HepG2 (cell line): ENCODE measurements around the gene NDE1. TPM values are rescaled to one million over a fixed set of nuclear protein-coding genes. Genes with fewer than 3 reads are reported as not detected.

Source experiments
- EHMT2 ChIP-seq: fragments of 200-600 bp; sonication (generic); IDR thresholded peaks from 2 replicates; pipeline ENCODE4 v1.7.0; 2017; ENCODE audit warnings: antibody characterized with exemption, low read depth, low read length, borderline replicate concordance
- ELF1 ChIP-seq: sonication (generic); formaldehyde crosslinking; IDR thresholded peaks from 2 replicates; pipeline ENCODE4 v1.4.0; 2020; ENCODE audit warnings: missing genetic modification reagents
- KMT2B ChIP-seq: IDR thresholded peaks from 2 replicates; pipeline ENCODE4 v1.6.1; 2016; ENCODE audit warnings: missing genetic modification reagents, missing compliant biosample characterization
- MED1 ChIP-seq: sonication (generic); formaldehyde crosslinking; IDR thresholded peaks from 2 replicates; pipeline ENCODE4 v1.4.0; 2020; ENCODE audit warnings: missing genetic modification reagents
- NFE2 ChIP-seq: sonication (generic); formaldehyde crosslinking; IDR thresholded peaks from 2 replicates; pipeline ENCODE4 v1.4.0; 2020; ENCODE audit warnings: missing genetic modification reagents
- PAWR ChIP-seq: sonication (generic); formaldehyde crosslinking; IDR thresholded peaks from 2 replicates; pipeline ENCODE4 v1.4.0; 2020; ENCODE audit warnings: missing genetic modification reagents, mild to moderate bottlenecking, borderline replicate concordance
- PHF5A ChIP-seq: IDR thresholded peaks from one replicate; pipeline ENCODE4 v1.6.1; 2018; ENCODE audit warnings: low read depth, missing genetic modification reagents; ENCODE audit not compliant: unreplicated experiment
- TEAD3 ChIP-seq: optimal IDR thresholded peaks from 2 replicates; pipeline ENCODE3; 2016; ENCODE audit warnings: borderline replicate concordance
- ZBTB20 ChIP-seq: sonication (generic); formaldehyde crosslinking; IDR thresholded peaks from 2 replicates; pipeline ENCODE4 v1.8.1; 2023; ENCODE audit warnings: missing genetic modification reagents, low read depth, mild to moderate bottlenecking, borderline replicate concordance
- ZFP82 ChIP-seq: sonication (generic); formaldehyde crosslinking; IDR thresholded peaks from 2 replicates; pipeline ENCODE4 v1.5.1; 2020; ENCODE audit warnings: mild to moderate bottlenecking, missing genetic modification reagents, borderline replicate concordance
- ZMYM3 ChIP-seq: sonication (generic); formaldehyde crosslinking; IDR thresholded peaks from 2 replicates; pipeline ENCODE4 v1.5.1; 2020; ENCODE audit warnings: mild to moderate bottlenecking, missing genetic modification reagents
- ZNF674 ChIP-seq: sonication (generic); formaldehyde crosslinking; IDR thresholded peaks from 2 replicates; pipeline ENCODE4 v1.5.0; 2020; ENCODE audit warnings: low read depth, mild to moderate bottlenecking, missing genetic modification reagents
- polyA plus RNA-seq, 8 experiments: library from polyadenylated mRNA; depleted of rRNA in 3 of 8; stranded (reverse) in 7 of 8; unstranded in 1 of 8; fragments of >200 nt; fragmentation: Illumina TruSeq in 4 of 8; extraction: Trizol in 4 of 8; gene quantifications; 2 replicates each; pipeline versions ENCODE4 v1.2.1 to v1.2.3, GENCODE V29; 2011 to 2016; ENCODE audit warnings: low read depth in 4 of 8, missing spikeins in 1 of 8, mixed read lengths in 1 of 8; ENCODE audit not compliant: insufficient read depth in 1 of 8
- total RNA-seq, 5 experiments: library from RNA; depleted of rRNA; stranded (reverse); fragments of >200 nt; fragmentation: Illumina TruSeq; extraction: Trizol; gene quantifications; 2 replicates each; pipeline ENCODE4 v1.2.3, GENCODE V29; 2016; ENCODE audit warnings: low read depth in 1 of 5
- TF ChIP-seq, protein P1 (sequence below): sonication (generic); formaldehyde crosslinking; IDR thresholded peaks from 2 replicates; pipeline ENCODE4 v1.4.0; 2020; ENCODE audit warnings: missing genetic modification reagents, mild to moderate bottlenecking, borderline replicate concordance
- TF ChIP-seq, protein P2 (sequence below): sonication (generic); formaldehyde crosslinking; IDR thresholded peaks from 2 replicates; pipeline ENCODE4 v1.4.0; 2020; ENCODE audit warnings: missing genetic modification reagents; ENCODE audit errors: not compliant biosample characterization
- TF ChIP-seq, protein P3 (sequence below): sonication (generic); formaldehyde crosslinking; IDR thresholded peaks from 2 replicates; pipeline ENCODE4 v1.8.1; 2023; ENCODE audit warnings: mild to moderate bottlenecking, missing genetic modification reagents
- TF ChIP-seq, protein P4 (sequence below): sonication (generic); formaldehyde crosslinking; IDR thresholded peaks from 2 replicates; pipeline ENCODE4 v1.5.1; 2020; ENCODE audit warnings: mild to moderate bottlenecking, missing genetic modification reagents, borderline replicate concordance

NDE1 gene
- total and polyA plus RNA-seq, 2 of the 13 experiments (the other 11 are each of a cell fraction or from before 2014, with no cell fraction given) = 40.9 to 72.5 TPM

DNA sequence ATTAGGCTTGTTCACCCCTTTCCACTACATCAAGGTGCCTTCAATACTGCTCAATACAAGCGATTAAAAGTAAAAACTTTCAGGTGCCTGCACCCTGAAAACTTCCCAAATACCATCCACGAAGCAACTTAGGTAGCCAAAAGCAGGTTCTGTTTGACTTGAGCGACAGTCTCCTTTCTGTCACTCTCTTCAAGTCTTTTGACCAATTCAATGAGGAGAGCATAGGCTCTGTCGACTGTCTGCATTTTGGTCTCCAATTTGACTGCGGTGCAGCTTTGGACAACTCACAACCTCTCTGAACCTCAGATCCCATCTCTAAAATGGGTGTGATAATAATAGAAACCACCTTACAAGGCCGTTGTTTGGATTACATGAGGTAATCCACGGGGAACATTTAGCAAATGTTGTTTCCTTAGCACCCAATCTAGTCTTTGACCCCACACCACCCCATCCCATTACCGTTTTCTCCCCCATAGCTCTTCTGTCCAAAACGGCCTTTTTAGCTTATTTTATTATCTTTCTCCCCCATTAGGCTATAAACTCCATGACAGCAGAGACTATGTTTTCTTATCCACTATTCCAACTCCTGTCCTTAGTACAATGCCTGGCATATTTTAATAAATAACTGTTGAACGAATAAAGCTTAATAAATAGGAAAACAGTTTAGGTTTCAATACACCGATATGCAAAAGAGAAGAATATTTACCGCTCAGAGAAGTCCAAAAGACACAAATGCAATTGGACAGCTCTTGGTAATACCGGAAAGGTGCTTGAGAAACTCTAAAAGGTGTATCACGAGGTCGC, 8.1 kb upstream of the NDE1 start (continued):
- TF ChIP-seq ZFP82 (CRISPR knock-in tag) = 0 out of 2 replicates have a peak, but pooled peaks have one; percentile 70
- TF ChIP-seq, protein P1, sequence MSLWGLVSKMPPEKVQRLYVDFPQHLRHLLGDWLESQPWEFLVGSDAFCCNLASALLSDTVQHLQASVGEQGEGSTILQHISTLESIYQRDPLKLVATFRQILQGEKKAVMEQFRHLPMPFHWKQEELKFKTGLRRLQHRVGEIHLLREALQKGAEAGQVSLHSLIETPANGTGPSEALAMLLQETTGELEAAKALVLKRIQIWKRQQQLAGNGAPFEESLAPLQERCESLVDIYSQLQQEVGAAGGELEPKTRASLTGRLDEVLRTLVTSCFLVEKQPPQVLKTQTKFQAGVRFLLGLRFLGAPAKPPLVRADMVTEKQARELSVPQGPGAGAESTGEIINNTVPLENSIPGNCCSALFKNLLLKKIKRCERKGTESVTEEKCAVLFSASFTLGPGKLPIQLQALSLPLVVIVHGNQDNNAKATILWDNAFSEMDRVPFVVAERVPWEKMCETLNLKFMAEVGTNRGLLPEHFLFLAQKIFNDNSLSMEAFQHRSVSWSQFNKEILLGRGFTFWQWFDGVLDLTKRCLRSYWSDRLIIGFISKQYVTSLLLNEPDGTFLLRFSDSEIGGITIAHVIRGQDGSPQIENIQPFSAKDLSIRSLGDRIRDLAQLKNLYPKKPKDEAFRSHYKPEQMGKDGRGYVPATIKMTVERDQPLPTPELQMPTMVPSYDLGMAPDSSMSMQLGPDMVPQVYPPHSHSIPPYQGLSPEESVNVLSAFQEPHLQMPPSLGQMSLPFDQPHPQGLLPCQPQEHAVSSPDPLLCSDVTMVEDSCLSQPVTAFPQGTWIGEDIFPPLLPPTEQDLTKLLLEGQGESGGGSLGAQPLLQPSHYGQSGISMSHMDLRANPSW = 0 out of 2 replicates have a peak, but pooled peaks have one; percentile 70
- TF ChIP-seq EHMT2 = no peak
- TF ChIP-seq ZMYM3 = peak; percentile 98
- TF ChIP-seq KMT2B (CRISPR knock-in tag) = peak; percentile 31; the same call in 1 of the 2 replicates
- TF ChIP-seq, protein P2, sequence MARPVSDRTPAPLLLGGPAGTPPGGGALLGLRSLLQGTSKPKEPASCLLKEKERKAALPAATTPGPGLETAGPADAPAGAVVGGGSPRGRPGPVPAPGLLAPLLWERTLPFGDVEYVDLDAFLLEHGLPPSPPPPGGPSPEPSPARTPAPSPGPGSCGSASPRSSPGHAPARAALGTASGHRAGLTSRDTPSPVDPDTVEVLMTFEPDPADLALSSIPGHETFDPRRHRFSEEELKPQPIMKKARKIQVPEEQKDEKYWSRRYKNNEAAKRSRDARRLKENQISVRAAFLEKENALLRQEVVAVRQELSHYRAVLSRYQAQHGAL = peak; percentile 6
- no peak for TF ChIP-seq NFE2 (CRISPR knock-in tag)
- TF ChIP-seq MED1 = peak; percentile 11; the same call in 1 of the 2 replicates
- TF ChIP-seq, protein P3, sequence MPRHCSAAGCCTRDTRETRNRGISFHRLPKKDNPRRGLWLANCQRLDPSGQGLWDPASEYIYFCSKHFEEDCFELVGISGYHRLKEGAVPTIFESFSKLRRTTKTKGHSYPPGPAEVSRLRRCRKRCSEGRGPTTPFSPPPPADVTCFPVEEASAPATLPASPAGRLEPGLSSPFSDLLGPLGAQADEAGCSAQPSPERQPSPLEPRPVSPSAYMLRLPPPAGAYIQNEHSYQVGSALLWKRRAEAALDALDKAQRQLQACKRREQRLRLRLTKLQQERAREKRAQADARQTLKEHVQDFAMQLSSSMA (CRISPR knock-in tag) = no peak
- TF ChIP-seq TEAD3 = peak; percentile 62
- TF ChIP-seq ZNF674 (CRISPR knock-in tag) = peak; percentile 51; the same call in 1 of the 2 replicates
- peak; percentile 11 for TF ChIP-seq PHF5A
- TF ChIP-seq, protein P4, sequence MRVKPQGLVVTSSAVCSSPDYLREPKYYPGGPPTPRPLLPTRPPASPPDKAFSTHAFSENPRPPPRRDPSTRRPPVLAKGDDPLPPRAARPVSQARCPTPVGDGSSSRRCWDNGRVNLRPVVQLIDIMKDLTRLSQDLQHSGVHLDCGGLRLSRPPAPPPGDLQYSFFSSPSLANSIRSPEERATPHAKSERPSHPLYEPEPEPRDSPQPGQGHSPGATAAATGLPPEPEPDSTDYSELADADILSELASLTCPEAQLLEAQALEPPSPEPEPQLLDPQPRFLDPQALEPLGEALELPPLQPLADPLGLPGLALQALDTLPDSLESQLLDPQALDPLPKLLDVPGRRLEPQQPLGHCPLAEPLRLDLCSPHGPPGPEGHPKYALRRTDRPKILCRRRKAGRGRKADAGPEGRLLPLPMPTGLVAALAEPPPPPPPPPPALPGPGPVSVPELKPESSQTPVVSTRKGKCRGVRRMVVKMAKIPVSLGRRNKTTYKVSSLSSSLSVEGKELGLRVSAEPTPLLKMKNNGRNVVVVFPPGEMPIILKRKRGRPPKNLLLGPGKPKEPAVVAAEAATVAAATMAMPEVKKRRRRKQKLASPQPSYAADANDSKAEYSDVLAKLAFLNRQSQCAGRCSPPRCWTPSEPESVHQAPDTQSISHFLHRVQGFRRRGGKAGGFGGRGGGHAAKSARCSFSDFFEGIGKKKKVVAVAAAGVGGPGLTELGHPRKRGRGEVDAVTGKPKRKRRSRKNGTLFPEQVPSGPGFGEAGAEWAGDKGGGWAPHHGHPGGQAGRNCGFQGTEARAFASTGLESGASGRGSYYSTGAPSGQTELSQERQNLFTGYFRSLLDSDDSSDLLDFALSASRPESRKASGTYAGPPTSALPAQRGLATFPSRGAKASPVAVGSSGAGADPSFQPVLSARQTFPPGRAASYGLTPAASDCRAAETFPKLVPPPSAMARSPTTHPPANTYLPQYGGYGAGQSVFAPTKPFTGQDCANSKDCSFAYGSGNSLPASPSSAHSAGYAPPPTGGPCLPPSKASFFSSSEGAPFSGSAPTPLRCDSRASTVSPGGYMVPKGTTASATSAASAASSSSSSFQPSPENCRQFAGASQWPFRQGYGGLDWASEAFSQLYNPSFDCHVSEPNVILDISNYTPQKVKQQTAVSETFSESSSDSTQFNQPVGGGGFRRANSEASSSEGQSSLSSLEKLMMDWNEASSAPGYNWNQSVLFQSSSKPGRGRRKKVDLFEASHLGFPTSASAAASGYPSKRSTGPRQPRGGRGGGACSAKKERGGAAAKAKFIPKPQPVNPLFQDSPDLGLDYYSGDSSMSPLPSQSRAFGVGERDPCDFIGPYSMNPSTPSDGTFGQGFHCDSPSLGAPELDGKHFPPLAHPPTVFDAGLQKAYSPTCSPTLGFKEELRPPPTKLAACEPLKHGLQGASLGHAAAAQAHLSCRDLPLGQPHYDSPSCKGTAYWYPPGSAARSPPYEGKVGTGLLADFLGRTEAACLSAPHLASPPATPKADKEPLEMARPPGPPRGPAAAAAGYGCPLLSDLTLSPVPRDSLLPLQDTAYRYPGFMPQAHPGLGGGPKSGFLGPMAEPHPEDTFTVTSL = peak; percentile 42; the same call in 1 of the 2 replicates
- TF ChIP-seq ELF1 (CRISPR knock-in tag) = no peak
- 0 out of 2 replicates have a peak, but pooled peaks have one; percentile 13 for TF ChIP-seq PAWR (CRISPR knock-in tag)
- 0 out of 2 replicates have a peak, but pooled peaks have one; percentile 2 for TF ChIP-seq ZBTB20 (CRISPR knock-in tag)
